Panc1 (cell line): ENCODE measurements around the gene ELANE. TPM values are rescaled to one million over a fixed set of nuclear protein-coding genes. Genes with fewer than 3 reads are reported as not detected.
"Not testable (repeated sequence)": the region's sequence is repeated elsewhere in the genome, so short reads cannot be mapped to it uniquely, and the experiment has no call there.

Experiments
- ATAC-seq: fragments of 200-7000 bp; cut with Tn5 transposase; 2 replicates; pipeline ENCODE4 v1.9.1; 2020; ENCODE audit warnings: mild to moderate bottlenecking, moderate library complexity
- BruUV-seq: library from RNA; stranded (reverse); fragments of 400-500 nt; replicated peaks from 2 replicates; lab custom pipeline; 2021; lab: Mats Ljungman, UMichigan
- CTCF ChIA-PET: fragments of 300-600 bp; sonication (Branson Sonifier 250); formaldehyde crosslinking; loops from one replicate; lab custom pipeline; 2022; ENCODE audit warnings: antibody characterized with exemption; lab: Charles Lee
- POLR2A ChIA-PET: fragments of 300-600 bp; sonication (Branson Sonifier 250); formaldehyde crosslinking; loops from one replicate; lab custom pipeline; 2022; ENCODE audit warnings: antibody characterized with exemption; lab: Charles Lee
- DNase-seq: peaks from one replicate; pipeline ENCODE4 v3.0.0-alpha.2; 2010; ENCODE audit warnings: low read depth, low spot score
- H3K27ac ChIP-seq: 2 replicates; pipeline ENCODE4 v1.5.1; 2011; ENCODE audit warnings: mild to moderate bottlenecking, low read length, inconsistent platforms
- H3K27me3 ChIP-seq: fragments of 200-500 bp; sonication (Bioruptor generic); 2 replicates; pipeline ENCODE4 v1.6.0; 2014; ENCODE audit warnings: low read length, inconsistent platforms; ENCODE audit not compliant: control insufficient read depth, insufficient read depth
- H3K36me3 ChIP-seq: fragments of 200-500 bp; sonication (Bioruptor generic); 2 replicates; pipeline ENCODE4 v1.5.1; 2014; ENCODE audit warnings: inconsistent platforms, mild to moderate bottlenecking, low read length, moderate library complexity; ENCODE audit not compliant: control insufficient read depth, insufficient read depth
- H3K4me1 ChIP-seq: 2 replicates; pipeline ENCODE4 v1.5.1; 2011; ENCODE audit warnings: inconsistent platforms, mild to moderate bottlenecking, low read length, moderate library complexity; ENCODE audit not compliant: control insufficient read depth, insufficient read depth
- H3K4me3 ChIP-seq, 2 experiments: 2 replicates each; pipeline ENCODE4 v1.5.1; 2011 to 2012; ENCODE audit warnings: low read depth in 2 of 2, low read length in 2 of 2, mild to moderate bottlenecking in 2 of 2, inconsistent platforms in 1 of 2, moderate library complexity in 1 of 2
- H3K9me3 ChIP-seq: fragments of 200-500 bp; sonication (Bioruptor generic); 2 replicates; pipeline ENCODE4 v1.5.1; 2014; ENCODE audit warnings: low read depth, mild to moderate bottlenecking, inconsistent platforms, low read length, moderate library complexity; ENCODE audit not compliant: control insufficient read depth, insufficient read depth
- POLR2AphosphoS5 ChIP-seq: IDR thresholded peaks from 2 replicates; pipeline ENCODE4 v1.6.1; 2012; ENCODE audit warnings: mild to moderate bottlenecking, low read depth, low read length, moderate library complexity
- SIN3A ChIP-seq: IDR thresholded peaks from 2 replicates; pipeline ENCODE4 v1.6.1; 2012; ENCODE audit warnings: low read depth, mild to moderate bottlenecking, low read length, moderate library complexity, borderline replicate concordance; ENCODE audit not compliant: insufficient read depth
- TCF7L2 ChIP-seq: IDR thresholded peaks from 2 replicates; pipeline ENCODE4 v1.6.1; 2011; ENCODE audit warnings: mild to moderate bottlenecking, low read depth, low read length, inconsistent platforms
- in situ Hi-C: cut with HindIII; loops from 2 replicates; pipeline ENCODE4 v1.10.0; 2016; ENCODE audit warnings: low sequenced_read_pairs, low pct_unique_long_range_greater_than_20kb
- intact Hi-C: fragments of 100-400 bp; cut with micrococcal nuclease; formaldehyde crosslinking; loops from one replicate; pipeline ENCODE4 v1.10.0; 2022; ENCODE audit not compliant: unreplicated experiment
- total RNA-seq: library from RNA; stranded (reverse); gene quantifications from one replicate; pipeline ENCODE4 v1.2.1, GENCODE V29; 2021; ENCODE audit not compliant: unreplicated experiment
- TF ChIP-seq, protein P1 (sequence below): fragments of 450-650 bp; IDR thresholded peaks from 2 replicates; pipeline ENCODE4 v1.5.1; 2017; ENCODE audit warnings: mild to moderate bottlenecking
- TF ChIP-seq, protein P2 (sequence below), 2 experiments: IDR thresholded peaks; 2 replicates each; pipeline ENCODE4 v1.6.1; 2011 to 2012; ENCODE audit warnings: low read depth in 2 of 2, control low read depth in 1 of 2, low read length in 1 of 2, mild to moderate bottlenecking in 1 of 2, moderate library complexity in 1 of 2; ENCODE audit not compliant: insufficient read depth in 1 of 2

ELANE gene
- total RNA-seq, 1 experiment from 2014 or later: 0.57 TPM

DNA sequence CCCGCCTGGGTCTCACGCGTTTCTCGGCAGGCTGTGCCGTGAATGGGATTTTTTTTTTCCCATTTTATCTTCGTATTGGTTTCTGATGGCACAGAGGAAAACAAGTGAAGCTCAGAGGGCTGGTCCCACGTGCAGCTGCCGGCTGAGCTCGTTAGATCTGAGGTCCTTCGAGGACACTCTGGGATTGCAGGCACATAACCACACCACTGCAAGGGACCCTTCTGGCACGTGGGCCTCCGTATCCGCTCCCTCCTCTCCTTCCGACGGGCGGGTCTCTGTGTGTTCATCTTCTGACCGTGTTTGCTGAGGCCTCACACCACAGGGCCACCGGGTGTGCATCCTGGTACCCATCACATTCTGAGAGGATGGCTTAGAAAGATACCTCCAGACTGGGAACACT is 24.0 kb downstream of the ELANE start:
- Histone ChIP-seq H3K4me1 (no peaks in the 10 kb centered on the region), H3K27ac (no peak overlapping the region), H3K4me3 (no peak overlapping the region), H3K36me3 (no peaks in the 10 kb centered on the region), H3K9me3 (no peaks in the 10 kb centered on the region), H3K27me3 (no peaks in the 10 kb centered on the region)
- no peak for ATAC-seq
- in situ Hi-C loops (no loop called here), intact Hi-C loops (no loop called here)
- no TSS peak for BruUV-seq
- ChIA-PET CTCF (no interaction called here), POLR2A (no interaction called here)
- TF ChIP-seq SIN3A (no peak), TCF7L2 (no peak), POLR2AphosphoS5 (no peak)
- TF ChIP-seq, protein P1, sequence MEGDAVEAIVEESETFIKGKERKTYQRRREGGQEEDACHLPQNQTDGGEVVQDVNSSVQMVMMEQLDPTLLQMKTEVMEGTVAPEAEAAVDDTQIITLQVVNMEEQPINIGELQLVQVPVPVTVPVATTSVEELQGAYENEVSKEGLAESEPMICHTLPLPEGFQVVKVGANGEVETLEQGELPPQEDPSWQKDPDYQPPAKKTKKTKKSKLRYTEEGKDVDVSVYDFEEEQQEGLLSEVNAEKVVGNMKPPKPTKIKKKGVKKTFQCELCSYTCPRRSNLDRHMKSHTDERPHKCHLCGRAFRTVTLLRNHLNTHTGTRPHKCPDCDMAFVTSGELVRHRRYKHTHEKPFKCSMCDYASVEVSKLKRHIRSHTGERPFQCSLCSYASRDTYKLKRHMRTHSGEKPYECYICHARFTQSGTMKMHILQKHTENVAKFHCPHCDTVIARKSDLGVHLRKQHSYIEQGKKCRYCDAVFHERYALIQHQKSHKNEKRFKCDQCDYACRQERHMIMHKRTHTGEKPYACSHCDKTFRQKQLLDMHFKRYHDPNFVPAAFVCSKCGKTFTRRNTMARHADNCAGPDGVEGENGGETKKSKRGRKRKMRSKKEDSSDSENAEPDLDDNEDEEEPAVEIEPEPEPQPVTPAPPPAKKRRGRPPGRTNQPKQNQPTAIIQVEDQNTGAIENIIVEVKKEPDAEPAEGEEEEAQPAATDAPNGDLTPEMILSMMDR: no peak
- TF ChIP-seq, protein P2, sequence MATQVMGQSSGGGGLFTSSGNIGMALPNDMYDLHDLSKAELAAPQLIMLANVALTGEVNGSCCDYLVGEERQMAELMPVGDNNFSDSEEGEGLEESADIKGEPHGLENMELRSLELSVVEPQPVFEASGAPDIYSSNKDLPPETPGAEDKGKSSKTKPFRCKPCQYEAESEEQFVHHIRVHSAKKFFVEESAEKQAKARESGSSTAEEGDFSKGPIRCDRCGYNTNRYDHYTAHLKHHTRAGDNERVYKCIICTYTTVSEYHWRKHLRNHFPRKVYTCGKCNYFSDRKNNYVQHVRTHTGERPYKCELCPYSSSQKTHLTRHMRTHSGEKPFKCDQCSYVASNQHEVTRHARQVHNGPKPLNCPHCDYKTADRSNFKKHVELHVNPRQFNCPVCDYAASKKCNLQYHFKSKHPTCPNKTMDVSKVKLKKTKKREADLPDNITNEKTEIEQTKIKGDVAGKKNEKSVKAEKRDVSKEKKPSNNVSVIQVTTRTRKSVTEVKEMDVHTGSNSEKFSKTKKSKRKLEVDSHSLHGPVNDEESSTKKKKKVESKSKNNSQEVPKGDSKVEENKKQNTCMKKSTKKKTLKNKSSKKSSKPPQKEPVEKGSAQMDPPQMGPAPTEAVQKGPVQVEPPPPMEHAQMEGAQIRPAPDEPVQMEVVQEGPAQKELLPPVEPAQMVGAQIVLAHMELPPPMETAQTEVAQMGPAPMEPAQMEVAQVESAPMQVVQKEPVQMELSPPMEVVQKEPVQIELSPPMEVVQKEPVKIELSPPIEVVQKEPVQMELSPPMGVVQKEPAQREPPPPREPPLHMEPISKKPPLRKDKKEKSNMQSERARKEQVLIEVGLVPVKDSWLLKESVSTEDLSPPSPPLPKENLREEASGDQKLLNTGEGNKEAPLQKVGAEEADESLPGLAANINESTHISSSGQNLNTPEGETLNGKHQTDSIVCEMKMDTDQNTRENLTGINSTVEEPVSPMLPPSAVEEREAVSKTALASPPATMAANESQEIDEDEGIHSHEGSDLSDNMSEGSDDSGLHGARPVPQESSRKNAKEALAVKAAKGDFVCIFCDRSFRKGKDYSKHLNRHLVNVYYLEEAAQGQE (IDR thresholded peaks at IDR 0.05; ENCODE audit: insufficient read depth in 1 of 2, low read depth in 2 of 2, low read length in 1 of 2): no peak
- no peak for DNase-seq

DNA sequence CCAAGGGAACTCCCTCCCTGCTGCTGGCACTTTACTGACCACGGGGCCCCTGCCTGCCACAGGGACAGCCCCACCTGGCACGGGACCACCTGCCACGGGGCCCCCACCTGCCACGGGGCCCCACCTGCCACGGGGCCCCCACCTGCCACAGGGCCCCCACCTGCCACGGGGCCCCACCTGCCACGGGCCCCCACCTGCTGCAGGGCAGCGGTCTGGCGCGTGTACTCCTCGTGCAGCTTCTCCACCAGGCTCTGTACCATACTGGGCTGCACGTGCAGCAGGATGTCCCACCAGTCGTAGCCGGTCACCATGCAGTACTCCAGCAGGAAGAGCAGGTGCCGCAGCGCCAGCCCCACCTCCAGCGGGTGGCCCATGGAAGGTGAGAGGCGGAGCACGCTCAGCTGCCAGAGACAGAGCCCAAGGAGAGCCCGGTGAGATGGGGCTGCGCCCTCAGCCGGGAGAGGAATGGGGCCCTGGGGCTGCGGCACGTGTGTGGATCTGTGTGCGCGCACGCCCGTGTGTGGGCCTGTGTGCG is 24.7 kb downstream of the ELANE start:
- in situ Hi-C loops: no loop called here
- Histone ChIP-seq H3K27ac (no peak overlapping the region), H3K4me3 (no peak overlapping the region), H3K27me3 (no peaks in the 10 kb centered on the region), H3K4me1 (no peaks in the 10 kb centered on the region), H3K36me3 (no peaks in the 10 kb centered on the region), H3K9me3 (no peaks in the 10 kb centered on the region)
- ChIA-PET POLR2A (no interaction called here), CTCF (interaction anchor here (0.6 kb wide), 1 partner anchor 367 kb away, joined by 3 read pairs; no protein-coding TSS in a partner anchor)
- intact Hi-C loops: no loop called here
- TF ChIP-seq SIN3A: no peak
- BruUV-seq: no TSS peak
- no peak for ATAC-seq
- DNase-seq: no peak

DNA sequence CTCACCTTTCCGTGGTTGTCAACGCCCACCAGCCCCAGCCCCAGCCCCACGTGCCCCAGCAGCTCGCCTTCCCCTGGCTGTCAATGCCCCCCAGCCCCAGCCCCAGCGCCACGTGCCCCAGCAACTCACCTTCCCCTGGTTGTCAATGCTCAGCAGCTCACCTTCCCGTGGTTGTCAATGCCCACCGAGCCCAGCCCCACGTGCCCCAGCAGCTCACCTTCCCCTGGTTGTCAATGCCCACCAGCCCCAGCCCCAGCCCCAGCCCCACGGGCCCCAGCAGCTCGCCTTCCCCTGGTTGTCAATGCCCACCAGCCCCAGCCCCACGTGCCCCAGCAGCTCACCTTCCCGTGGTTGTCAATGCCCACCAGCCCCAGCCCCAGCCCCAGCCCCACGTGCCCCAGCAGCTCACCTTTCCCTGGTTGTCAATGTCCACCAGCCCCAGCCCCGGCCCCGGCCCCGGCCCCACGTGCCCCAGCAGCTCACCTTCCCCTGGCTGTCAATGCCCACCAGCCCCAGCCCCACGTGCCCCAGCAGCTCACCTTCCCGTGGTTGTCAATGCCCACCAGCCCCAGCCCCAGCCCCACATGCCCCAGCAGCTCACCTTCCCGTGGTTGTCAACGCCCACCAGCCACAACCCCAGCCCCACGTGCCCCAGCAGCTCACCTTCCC is 26.0 kb downstream of the ELANE start:
- DNase-seq, H3K36me3 ChIP-seq, H3K9me3 ChIP-seq, in situ Hi-C loops, H3K4me3 ChIP-seq, ATAC-seq, intact Hi-C loops, H3K27me3 ChIP-seq, H3K4me1 ChIP-seq, H3K27ac ChIP-seq, POLR2A ChIA-PET, BruUV-seq: not testable (repeated sequence)
- CTCF ChIA-PET: interaction anchor here (0.6 to 0.7 kb wide), 2 partner anchors 37 to 94 kb away, joined by 3 to 9 read pairs; no protein-coding TSS in a partner anchor

DNA sequence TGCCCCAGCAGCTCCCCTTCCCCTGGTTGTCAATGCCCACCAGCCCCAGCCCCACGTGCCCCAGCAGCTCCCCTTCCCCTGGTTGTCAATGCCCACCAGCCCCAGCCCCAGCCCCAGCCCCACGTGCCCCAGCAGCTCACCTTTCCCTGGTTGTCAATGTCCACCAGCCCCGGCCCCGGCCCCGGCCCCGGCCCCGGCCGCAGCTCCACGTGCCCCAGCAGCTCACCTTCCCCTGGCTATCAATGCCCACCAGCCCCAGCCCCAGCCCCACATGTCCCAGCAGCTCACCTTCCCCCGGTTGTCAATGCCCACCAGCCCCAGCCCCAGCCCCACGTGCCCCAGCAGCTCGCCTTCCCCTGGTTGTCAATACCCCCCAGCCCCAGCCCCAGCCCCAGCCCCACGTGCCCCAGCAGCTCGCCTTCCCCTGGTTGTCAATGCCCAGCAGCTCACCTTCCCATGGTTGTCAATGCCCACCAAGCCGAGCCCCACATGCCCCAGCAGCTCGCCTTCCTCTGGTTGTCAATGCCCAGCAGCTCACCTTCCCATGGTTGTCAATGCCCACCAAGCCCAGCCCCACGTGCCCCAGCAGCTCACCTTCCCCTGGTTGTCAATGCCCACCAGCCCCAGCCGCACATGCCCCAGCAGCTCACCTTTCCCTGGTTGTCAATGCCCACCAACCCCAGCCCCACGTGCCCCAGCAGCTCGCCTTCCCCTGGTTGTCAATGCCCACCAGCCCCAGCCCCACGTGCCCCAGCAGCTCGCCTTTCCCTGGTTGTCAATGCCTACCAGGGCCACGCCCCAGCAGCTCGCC is 26.9 kb downstream of the ELANE start:
- BruUV-seq, H3K9me3 ChIP-seq, intact Hi-C loops, H3K4me1 ChIP-seq, H3K27me3 ChIP-seq, ATAC-seq, in situ Hi-C loops, H3K4me3 ChIP-seq, H3K36me3 ChIP-seq, DNase-seq, H3K27ac ChIP-seq: not testable (repeated sequence)
- ChIA-PET POLR2A (interaction anchor here (0.7 kb wide), 2 partner anchors 17 to 20 kb away, joined by 4 to 5 read pairs; no protein-coding TSS in a partner anchor), CTCF (interaction anchor here (0.6 to 0.7 kb wide), 3 partner anchors 78 to 105 kb away, joined by 3 to 4 read pairs (median 4); no protein-coding TSS in a partner anchor)
